CD14-positive monocyte (primary cell): ENCODE results near the gene GNAT1. TPM values are rescaled to one million over a fixed set of nuclear protein-coding genes. Genes with fewer than 3 reads are reported as not detected.

ENCODE experiments used
- DNase-seq, 3 donors: peaks; one replicate each; pipeline ENCODE4 v3.0.0-alpha.2; 2011 to 2022
- H2AFZ ChIP-seq: 2 replicates; pipeline ENCODE4 v1.6.0; 2012; ENCODE audit warnings: mild to moderate bottlenecking, low read depth, low read length, inconsistent platforms; ENCODE audit not compliant: insufficient read depth, poor library complexity, severe bottlenecking
- H3K27ac ChIP-seq, 2 donors: 1 replicate in 1 of 2; 2 replicates in 1 of 2; pipeline ENCODE4 v1.5.1; 2012 to 2013; ENCODE audit warnings: low read length in 2 of 2, control low read depth in 1 of 2, inconsistent platforms in 1 of 2, low read depth in 1 of 2, mild to moderate bottlenecking in 1 of 2
- H3K27me3 ChIP-seq, 2 donors: one replicate each; pipeline versions ENCODE4 v1.6.0 to v1.6.1; 2011 to 2013; ENCODE audit warnings: low read length in 2 of 2; ENCODE audit not compliant: control insufficient read depth in 2 of 2, insufficient read depth in 2 of 2
- H3K36me3 ChIP-seq, 2 donors: replicated peaks in 1 of 2; 1 replicate in 1 of 2; 2 replicates in 1 of 2; pipeline versions ENCODE4 v1.5.1 to v1.6.1; 2012 to 2013; ENCODE audit warnings: low read length in 2 of 2, control low read depth in 1 of 2, inconsistent platforms in 1 of 2, mild to moderate bottlenecking in 1 of 2; ENCODE audit not compliant: insufficient read depth in 2 of 2, control insufficient read depth in 1 of 2
- H3K4me1 ChIP-seq, 2 donors: 1 replicate in 1 of 2; 2 replicates in 1 of 2; pipeline versions ENCODE4 v1.5.1 to v1.6.1; 2012 to 2013; ENCODE audit warnings: low read length in 2 of 2, control low read depth in 1 of 2, inconsistent platforms in 1 of 2, mild to moderate bottlenecking in 1 of 2, moderate library complexity in 1 of 2; ENCODE audit not compliant: insufficient read depth in 2 of 2, control insufficient read depth in 1 of 2
- H3K4me2 ChIP-seq: replicated peaks from 2 replicates; pipeline ENCODE3; 2012; ENCODE audit warnings: low read length, moderate library complexity, mild to moderate bottlenecking; ENCODE audit not compliant: poor library complexity, severe bottlenecking; ENCODE audit errors: extremely low read depth
- H3K4me3 ChIP-seq, 3 experiments: fragments of 200-600 bp in 1 of 3; sonication (generic) in 1 of 3; replicated peaks in 1 of 3; 1 replicate in 2 of 3; 2 replicates in 1 of 3; pipeline ENCODE4 v1.5.1; 2011 to 2013; ENCODE audit warnings: low read length in 3 of 3, mild to moderate bottlenecking in 3 of 3, control low read depth in 2 of 3, low read depth in 2 of 3, inconsistent platforms in 1 of 3, moderate library complexity in 1 of 3
- H3K79me2 ChIP-seq: 2 replicates; pipeline ENCODE4 v1.6.0; 2012; ENCODE audit warnings: mild to moderate bottlenecking, control low read depth, inconsistent platforms, low read length, moderate library complexity; ENCODE audit not compliant: insufficient read depth
- H3K9ac ChIP-seq: 2 replicates; pipeline ENCODE4 v1.6.0; 2017; ENCODE audit warnings: low read length, mild to moderate bottlenecking; ENCODE audit not compliant: insufficient read depth, poor library complexity, severe bottlenecking
- H3K9me3 ChIP-seq, 2 donors: replicated peaks in 1 of 2; 1 replicate in 1 of 2; 2 replicates in 1 of 2; pipeline versions ENCODE4 v1.5.1 to v1.6.1; 2012 to 2013; ENCODE audit warnings: low read length in 2 of 2, control low read depth in 1 of 2; ENCODE audit not compliant: control insufficient read depth in 1 of 2, insufficient read depth in 1 of 2
- H4K20me1 ChIP-seq: 2 replicates; pipeline ENCODE4 v1.6.0; 2012; ENCODE audit warnings: mild to moderate bottlenecking, low read length, control low read depth, moderate library complexity; ENCODE audit not compliant: insufficient read depth
- H3K27ac Mint-ChIP-seq, 7 donors: one replicate each; pipeline ENCODE4 v1.8.0; 2020; ENCODE audit warnings: mild to moderate bottlenecking in 7 of 7, mixed read lengths in 7 of 7, moderate library complexity in 6 of 7, inconsistent platforms in 2 of 7
- H3K27me3 Mint-ChIP-seq, 3 donors: one replicate each; pipeline ENCODE4 v1.8.0; 2021 to 2022; ENCODE audit warnings: low read depth in 3 of 3, mild to moderate bottlenecking in 3 of 3, mixed read lengths in 3 of 3, moderate library complexity in 3 of 3, inconsistent platforms in 1 of 3
- H3K36me3 Mint-ChIP-seq, 2 donors: one replicate each; pipeline ENCODE4 v1.8.0; 2020; ENCODE audit warnings: mixed read lengths in 2 of 2, inconsistent platforms in 1 of 2, mild to moderate bottlenecking in 1 of 2
- H3K4me1 Mint-ChIP-seq: one replicate; pipeline ENCODE4 v1.8.0; 2020; ENCODE audit warnings: mild to moderate bottlenecking, mixed read lengths
- H3K4me3 Mint-ChIP-seq, 2 donors: one replicate each; pipeline ENCODE4 v1.8.0; 2020; ENCODE audit warnings: mild to moderate bottlenecking in 2 of 2, mixed read lengths in 2 of 2, moderate library complexity in 1 of 2
- H3K9me3 Mint-ChIP-seq, 7 donors: one replicate each; pipeline ENCODE4 v1.8.0; 2020 to 2022; ENCODE audit warnings: mixed read lengths in 7 of 7, mild to moderate bottlenecking in 6 of 7, moderate library complexity in 6 of 7, inconsistent platforms in 2 of 7
- CTCF ChIP-seq: fragments of 200-600 bp; IDR thresholded peaks from one replicate; pipeline ENCODE4 v1.8.0; 2022; ENCODE audit warnings: antibody characterized with exemption, mild to moderate bottlenecking
- WGBS: methylation state at CpG from one replicate; pipeline ENCODE4 v1.1.5; 2013; ENCODE audit warnings: missing lambda C conversion rate; ENCODE audit not compliant: insufficient coverage; 5-methylcytosine and 5-hydroxymethylcytosine counted together
- intact Hi-C, 2 donors: fragments of 100-400 bp; cut with micrococcal nuclease; formaldehyde crosslinking; loops; one replicate each; pipeline versions ENCODE4 v1.15.0 to v1.15.1; 2023
- polyA plus RNA-seq, 3 donors: library from polyadenylated mRNA; depleted of rRNA in 1 of 3; unstranded in 2 of 3; stranded (reverse) in 1 of 3; fragments of 300-500 nt in 2 of 3; fragments of >200 nt in 1 of 3; fragmentation: Illumina TruSeq in 2 of 3; gene quantifications; 1 replicate in 2 of 3; 2 replicates in 1 of 3; pipeline ENCODE4 v1.2.3, GENCODE V29; 2012 to 2021

The GNAT1 gene
- polyA plus RNA-seq, 3 donors = not detected

- Histone ChIP-seq H3K79me2 (no peaks in the 10 kb centered on the region), H3K9ac (no peak overlapping the region), H3K36me3 (no peaks in the 10 kb centered on the region), H3K4me2 (no peak overlapping the region), H2AFZ (no peak overlapping the region), H3K4me1 (peaks cover 4 to 10% of the 10 kb centered on the region in 2 donors), H3K4me3 (no peak overlapping the region), H3K27me3 (peaks cover 23 to 53% of the 10 kb centered on the region in 2 donors), H3K27ac (no peak overlapping the region), H4K20me1 (no peaks in the 10 kb centered on the region), H3K9me3 (peaks cover 0 to 25% of the 10 kb centered on the region in 2 donors)
- intact Hi-C loops = no loop called here
- Mint-ChIP-seq H3K4me3 (peak overlapping the region in 1 of 2 donors; percentile 57), H3K36me3 (peaks cover 0 to 2% of the 10 kb centered on the region in 2 donors), H3K9me3 (peaks cover 0 to 6% (median 0%) of the 10 kb centered on the region in 7 donors), H3K4me1 (no peaks in the 10 kb centered on the region), H3K27me3 (peaks cover 46 to 70% (median 58%) of the 10 kb centered on the region in 3 donors), H3K27ac (no peak overlapping the region)
- DNase-seq = no peak
- 77% methylated on average over 6 of the region's 12 CpGs for WGBS
- no peak for TF ChIP-seq CTCF
These were observed 12.7 kb downstream of the GNAT1 start for GRCh38 chr3:50203809-50204803.

- H3K27ac Mint-ChIP-seq = no peak within 1 kb of the TSS
- H3K4me3 ChIP-seq = no peak within 1 kb of the TSS
These were observed 13.5 kb downstream of the GNAT1 start, which contains the start of gene SLC38A3 for GRCh38 chr3:50204804-50205412. Gene SLC38A3, plus strand, starts transcription at chr3:50205271. Its CDS starts 8,929 bp downstream, at chr3:50214200.

More at GRCh38 chr3:50204804-50205412, 13.5 kb downstream of the GNAT1 start, which contains the start of gene SLC38A3:
- Histone ChIP-seq H3K4me2 (peak within 1 kb of the TSS; percentile 15), H3K36me3 (no peaks in the 10 kb centered on the region), H2AFZ (no peak within 1 kb of the TSS), H3K9ac (no peak within 1 kb of the TSS), H3K9me3 (peaks cover 0 to 25% of the 10 kb centered on the region in 2 donors), H3K4me1 (peaks cover 4 to 10% of the 10 kb centered on the region in 2 donors), H3K79me2 (no peaks in the 10 kb centered on the region), H3K27ac (no peak within 1 kb of the TSS), H4K20me1 (no peaks in the 10 kb centered on the region), H3K27me3 (peaks cover 23 to 51% of the 10 kb centered on the region in 2 donors)
- peaks cover 45 to 70% (median 64%) of the 10 kb centered on the region in 3 donors for H3K27me3 Mint-ChIP-seq
- peaks cover 0 to 2% of the 10 kb centered on the region in 2 donors for H3K36me3 Mint-ChIP-seq
- H3K4me1 Mint-ChIP-seq = no peaks in the 10 kb centered on the region
- WGBS = 1% methylated on average over 33 of the region's 41 CpGs
- H3K4me3 Mint-ChIP-seq = peak within 1 kb of the TSS in 1 of 2 donors; percentile 57
- H3K9me3 Mint-ChIP-seq = peaks cover 0 to 6% (median 0%) of the 10 kb centered on the region in 7 donors
- intact Hi-C loops = no loop called here
- DNase-seq = no peak
- TF ChIP-seq CTCF = no peak
